Measurements from ENCODE around the gene CHD6.

DNA sequence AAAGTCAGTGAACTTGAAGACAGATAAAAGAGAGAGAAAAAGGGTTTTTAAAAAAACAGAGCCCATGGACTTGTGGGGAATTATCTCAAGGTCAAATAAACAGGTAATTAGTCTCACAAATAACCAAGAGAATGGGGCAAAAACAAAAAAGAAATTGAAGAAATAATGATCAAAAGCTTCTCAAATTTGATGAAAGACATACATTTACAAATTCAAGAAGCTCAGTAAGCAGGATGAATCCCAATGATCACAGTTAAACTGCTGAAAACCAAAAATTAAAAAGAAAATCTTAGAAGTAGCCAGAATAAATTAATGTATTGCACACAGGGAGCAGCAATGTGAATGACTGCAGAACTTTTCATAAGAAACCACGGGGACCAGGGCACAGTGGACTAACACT lies 139.1 kb downstream of the CHD6 start:
- TF ChIP-seq SP1 (IDR thresholded peaks at IDR 0.05) (no peak), CTCF (IDR thresholded peaks at IDR 0.05; ENCODE audit: low read depth, low read length, missing input control) (no peak), RXRA (IDR thresholded peaks at IDR 0.05) (no peak), HNF4A (conservative IDR thresholded peaks at IDR 0.05) (no peak), RAD21 (IDR thresholded peaks at IDR 0.05) (no peak), JUND (IDR thresholded peaks at IDR 0.05) (no peak), ZBTB33 (IDR thresholded peaks at IDR 0.05) (no peak), GABPA (IDR thresholded peaks at IDR 0.05 in 1 of 2, conservative IDR thresholded peaks at IDR 0.05 in 1 of 2) (no peak), REST (IDR thresholded peaks at IDR 0.05) (no peak), ATF3 (IDR thresholded peaks at IDR 0.05) (no peak), EGR1 (IDR thresholded peaks at IDR 0.05; ENCODE audit: low read depth in 2 of 2) (no peak), FOXA1 (IDR thresholded peaks at IDR 0.05) (no peak), TAF1 (conservative IDR thresholded peaks at IDR 0.05) (no peak)

Measured in liver (tissue), 3 donors.